ENCODE results near the gene HSD17B12.

HSD17B12 gene

GRCh38 chr11:43895601-43896000, 215.1 kb downstream of the HSD17B12 start:
- H3K4me3 ChIP-seq (ENCODE audit: low read length), result no peak overlapping the region
- DNase-seq (ENCODE audit: low read depth, low spot score), result no peak

- DNase-seq (ENCODE audit: low read depth, low spot score), result no peak
- H3K4me3 ChIP-seq (ENCODE audit: low read length), result no peak overlapping the region
Measured at GRCh38 chr11:43898574-43898973, 218.0 kb downstream of the HSD17B12 start.

DNA sequence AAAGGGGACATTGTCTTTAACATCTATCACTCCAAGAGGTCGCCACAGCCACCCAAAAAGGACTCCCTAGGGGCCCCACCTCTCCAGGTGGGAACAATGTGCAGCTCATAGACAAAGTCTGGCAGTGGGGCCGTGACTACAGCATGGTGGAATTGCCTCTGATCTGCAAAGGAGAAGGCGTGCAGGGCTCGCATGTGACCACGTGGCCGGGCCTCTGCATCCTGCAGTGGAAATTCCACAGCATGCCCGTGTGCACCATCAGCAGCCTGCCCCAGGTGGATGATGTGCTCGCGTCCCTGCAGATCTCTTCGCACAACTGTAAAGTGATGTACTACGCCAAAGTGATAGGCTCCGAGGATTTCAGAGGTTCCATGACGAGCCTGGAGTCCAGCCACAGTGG, 218.6 kb downstream of the HSD17B12 start:
- DNase-seq (ENCODE audit: low read depth, low spot score), result no peak
- H3K4me3 ChIP-seq (ENCODE audit: low read length), result no peak overlapping the region

DNA sequence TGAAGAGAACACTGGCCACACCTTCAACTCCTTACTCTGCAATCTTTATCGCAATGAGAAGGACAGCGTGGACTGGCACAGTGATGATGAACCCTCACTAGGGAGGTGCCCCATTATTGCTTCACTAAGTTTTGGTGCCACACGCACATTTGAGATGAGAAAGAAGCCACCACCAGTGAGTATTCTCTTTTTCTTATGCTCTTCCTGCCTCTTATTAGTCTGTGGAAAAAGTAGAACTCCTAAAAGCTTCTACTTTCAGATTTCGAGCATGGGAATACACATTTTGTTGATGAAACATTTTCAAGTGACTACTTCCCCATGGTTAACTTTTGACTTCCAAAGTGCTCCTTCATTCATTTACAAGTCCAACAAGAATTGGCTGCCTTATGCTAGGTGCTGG, 221.0 kb downstream of the HSD17B12 start:
- no peak for DNase-seq (ENCODE audit: low read depth, low spot score)
- H3K4me3 ChIP-seq (ENCODE audit: low read length), result no peak overlapping the region

DNA sequence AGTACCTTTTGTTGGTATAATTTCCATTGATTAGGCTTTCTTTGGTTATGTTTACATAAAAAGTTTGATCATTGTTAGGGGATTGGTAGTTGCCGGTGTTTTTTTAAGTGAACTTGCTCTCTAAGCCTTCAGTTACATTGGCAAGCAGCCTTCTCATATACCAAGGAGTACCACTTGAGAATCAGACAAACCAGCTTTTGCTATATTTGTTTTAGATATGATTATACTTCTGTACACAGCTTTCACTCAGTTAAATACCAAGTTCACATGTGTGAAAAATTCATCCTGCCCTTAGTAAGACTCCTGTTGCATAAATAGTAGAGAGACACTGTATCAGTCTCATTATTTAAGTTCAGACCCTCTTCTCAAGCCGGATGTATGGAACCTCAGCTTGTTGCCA, 222.5 kb downstream of the HSD17B12 start:
- DNase-seq (ENCODE audit: low read depth, low spot score), result no peak
- H3K4me3 ChIP-seq (ENCODE audit: low read length), result no peak overlapping the region

DNA sequence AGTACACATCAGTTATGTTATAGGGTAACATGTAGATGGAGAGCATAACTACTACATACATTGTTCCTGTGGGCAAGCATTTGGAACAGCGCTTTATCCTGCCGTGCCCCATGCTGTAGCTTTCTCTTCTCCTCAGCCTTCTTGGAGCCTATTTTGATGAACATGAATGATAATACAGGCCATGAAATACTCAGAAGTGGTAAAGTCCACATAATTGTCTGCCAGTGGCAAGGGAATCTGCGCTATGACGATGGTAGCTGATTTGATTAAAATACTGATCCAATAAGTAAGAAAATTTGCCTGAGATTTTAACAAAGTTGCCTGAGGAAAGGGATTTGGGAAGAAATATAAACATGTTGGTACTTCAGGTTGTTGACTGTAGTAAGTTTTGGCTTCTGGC, 223.4 kb downstream of the HSD17B12 start:
- no peak overlapping the region for H3K4me3 ChIP-seq (ENCODE audit: low read length)
- no peak for DNase-seq (ENCODE audit: low read depth, low spot score)

- H3K4me3 ChIP-seq (ENCODE audit: low read length), result no peak overlapping the region
- no peak for DNase-seq (ENCODE audit: low read depth, low spot score)
Measured at GRCh38 chr11:43904742-43905535, 224.4 kb downstream of the HSD17B12 start.

- DNase-seq (ENCODE audit: low read depth, low spot score), result no peak
- no peak overlapping the region for H3K4me3 ChIP-seq (ENCODE audit: low read length)
Measured at GRCh38 chr11:43905813-43906241, 225.3 kb downstream of the HSD17B12 start.
